IPS-20b (cell line): Measurements from ENCODE around the gene TMEM30A.

Source experiments
- H3K27ac ChIP-seq: one replicate; pipeline ENCODE4 v1.5.1; 2013; ENCODE audit warnings: low read length
- H3K27me3 ChIP-seq: 2 replicates; pipeline ENCODE4 v1.6.1; 2013; ENCODE audit warnings: mild to moderate bottlenecking, low read length, inconsistent platforms; ENCODE audit not compliant: insufficient read depth
- H3K36me3 ChIP-seq: 2 replicates; pipeline ENCODE4 v1.6.1; 2013; ENCODE audit warnings: low read depth, mild to moderate bottlenecking, inconsistent platforms, low read length, moderate library complexity; ENCODE audit not compliant: insufficient read depth
- H3K4me1 ChIP-seq: 2 replicates; pipeline ENCODE4 v1.6.1; 2013; ENCODE audit warnings: mild to moderate bottlenecking, control low read depth, inconsistent platforms, low read length, moderate library complexity; ENCODE audit not compliant: insufficient read depth
- H3K4me3 ChIP-seq: 2 replicates; pipeline ENCODE4 v1.5.1; 2013; ENCODE audit warnings: mild to moderate bottlenecking, low read length, inconsistent platforms
- H3K9ac ChIP-seq: 2 replicates; pipeline ENCODE4 v1.6.1; 2013; ENCODE audit warnings: low read depth, mild to moderate bottlenecking, inconsistent platforms, low read length, moderate library complexity
- H3K9me3 ChIP-seq: 2 replicates; pipeline ENCODE4 v1.6.1; 2013; ENCODE audit warnings: mild to moderate bottlenecking, low read depth, low read length, inconsistent platforms; ENCODE audit not compliant: insufficient read depth

TMEM30A gene

DNA sequence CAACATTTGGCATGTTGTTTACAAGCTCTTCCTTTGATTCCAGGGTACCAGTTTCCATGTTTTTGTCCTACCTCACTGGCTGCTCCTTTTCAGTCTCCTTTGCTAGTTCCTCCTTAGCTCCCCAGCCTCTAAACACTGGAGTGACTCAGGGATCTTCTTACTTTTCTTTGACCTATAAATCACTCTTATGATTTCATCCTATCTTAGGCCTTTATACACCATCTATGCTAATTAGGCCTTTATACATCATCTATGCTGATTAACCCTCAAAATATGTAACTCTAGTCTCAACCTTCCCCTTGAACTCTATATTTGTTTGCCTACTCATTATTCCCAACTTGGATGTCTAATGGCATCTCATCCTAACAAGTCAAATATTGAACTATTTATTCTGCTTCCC lies 9.5 kb downstream of the TMEM30A start:
- H3K27me3 ChIP-seq: no peaks in the 10 kb centered on the region
- H3K4me1 ChIP-seq: peaks cover 34% of the 10 kb centered on the region
- no peak overlapping the region for H3K27ac ChIP-seq
- H3K9ac ChIP-seq: no peak overlapping the region
- peaks cover 11% of the 10 kb centered on the region for H3K9me3 ChIP-seq
- peaks cover 24% of the 10 kb centered on the region for H3K36me3 ChIP-seq
- no peak overlapping the region for H3K4me3 ChIP-seq

DNA sequence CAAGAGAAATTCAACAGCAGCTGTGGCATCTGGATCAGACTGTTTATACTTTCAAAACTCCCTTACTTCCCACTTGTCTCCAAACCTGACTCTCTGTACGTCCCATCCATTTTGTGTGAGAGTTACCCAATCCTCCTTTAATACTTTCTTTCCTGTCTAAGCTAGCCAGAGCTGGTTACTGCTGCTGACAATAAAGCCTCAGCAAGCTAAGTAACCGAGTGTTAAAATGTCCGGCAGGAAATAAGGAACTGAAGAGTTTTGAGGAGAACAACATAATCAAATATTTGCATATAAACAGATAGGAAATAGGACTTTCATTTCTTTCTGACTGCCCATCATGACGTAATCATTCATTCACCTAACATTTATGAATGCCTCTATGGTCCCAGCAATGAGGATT lies 11.6 kb downstream of the TMEM30A start:
- Histone ChIP-seq H3K27me3 (no peaks in the 10 kb centered on the region), H3K4me1 (peaks cover 30% of the 10 kb centered on the region), H3K36me3 (peaks cover 25% of the 10 kb centered on the region), H3K4me3 (no peak overlapping the region), H3K9me3 (peaks cover 11% of the 10 kb centered on the region), H3K9ac (no peak overlapping the region), H3K27ac (peak overlapping the region; percentile 27)

DNA sequence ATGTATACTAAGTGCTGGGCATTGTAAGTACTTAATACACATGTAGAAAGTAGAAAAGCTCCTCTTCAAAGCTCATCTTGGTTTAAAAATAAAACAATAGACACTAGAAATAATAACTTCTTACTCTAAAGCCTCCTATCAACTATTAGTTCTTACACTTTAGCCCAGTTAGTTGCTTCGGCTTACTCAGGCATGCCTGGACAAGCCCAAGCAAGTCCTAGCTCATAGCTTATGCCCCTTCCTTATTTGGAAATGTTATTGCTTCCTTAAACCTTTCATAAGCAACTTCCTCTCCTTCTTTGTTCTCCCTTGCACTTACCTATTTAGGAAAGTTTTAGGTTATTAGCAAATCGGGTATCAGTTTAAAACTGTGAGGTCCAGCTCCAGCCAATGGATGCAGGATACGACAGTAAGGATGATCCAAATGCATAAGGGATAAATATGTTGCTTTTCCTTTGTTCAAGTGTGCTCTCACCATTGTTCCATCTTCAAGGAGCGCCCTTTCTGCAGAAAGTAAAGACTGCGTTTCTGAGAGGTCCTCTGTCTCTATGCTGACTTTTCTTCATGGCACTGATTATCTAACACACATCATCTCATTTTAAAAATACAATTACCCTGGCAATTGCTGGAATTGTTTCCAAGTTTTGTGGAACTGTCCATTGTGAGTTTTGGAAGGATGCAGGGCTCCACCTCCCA lies 12.3 kb downstream of the TMEM30A start:
- Histone ChIP-seq H3K4me3 (no peak overlapping the region), H3K36me3 (peaks cover 25% of the 10 kb centered on the region), H3K27ac (peak overlapping the region; percentile 27), H3K9me3 (peaks cover 11% of the 10 kb centered on the region), H3K27me3 (no peaks in the 10 kb centered on the region), H3K4me1 (peaks cover 37% of the 10 kb centered on the region), H3K9ac (peak overlapping the region; percentile 31; the same call in 1 of the 2 replicates)

DNA sequence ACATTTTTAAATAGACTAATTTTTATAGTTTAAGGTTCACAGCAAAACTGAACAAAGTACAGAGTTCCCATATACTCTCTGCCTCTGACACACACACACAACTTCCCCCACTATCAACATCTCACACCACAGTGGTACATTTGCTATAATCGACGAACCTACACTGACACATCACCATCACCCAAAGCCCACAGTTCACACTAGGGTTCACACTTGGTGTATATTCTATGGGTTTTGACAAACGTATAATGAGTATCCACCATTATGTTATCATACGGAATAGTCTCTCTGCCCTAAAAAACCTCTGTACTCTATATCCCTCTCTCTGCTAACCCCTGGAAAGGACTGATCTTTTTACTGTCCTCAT lies 15.6 kb downstream of the TMEM30A start:
- Histone ChIP-seq H3K9me3 (peaks cover 11% of the 10 kb centered on the region), H3K4me3 (no peak overlapping the region), H3K27me3 (no peaks in the 10 kb centered on the region), H3K9ac (no peak overlapping the region), H3K4me1 (peaks cover 31% of the 10 kb centered on the region), H3K36me3 (peaks cover 38% of the 10 kb centered on the region), H3K27ac (peak overlapping the region; percentile 59)

DNA sequence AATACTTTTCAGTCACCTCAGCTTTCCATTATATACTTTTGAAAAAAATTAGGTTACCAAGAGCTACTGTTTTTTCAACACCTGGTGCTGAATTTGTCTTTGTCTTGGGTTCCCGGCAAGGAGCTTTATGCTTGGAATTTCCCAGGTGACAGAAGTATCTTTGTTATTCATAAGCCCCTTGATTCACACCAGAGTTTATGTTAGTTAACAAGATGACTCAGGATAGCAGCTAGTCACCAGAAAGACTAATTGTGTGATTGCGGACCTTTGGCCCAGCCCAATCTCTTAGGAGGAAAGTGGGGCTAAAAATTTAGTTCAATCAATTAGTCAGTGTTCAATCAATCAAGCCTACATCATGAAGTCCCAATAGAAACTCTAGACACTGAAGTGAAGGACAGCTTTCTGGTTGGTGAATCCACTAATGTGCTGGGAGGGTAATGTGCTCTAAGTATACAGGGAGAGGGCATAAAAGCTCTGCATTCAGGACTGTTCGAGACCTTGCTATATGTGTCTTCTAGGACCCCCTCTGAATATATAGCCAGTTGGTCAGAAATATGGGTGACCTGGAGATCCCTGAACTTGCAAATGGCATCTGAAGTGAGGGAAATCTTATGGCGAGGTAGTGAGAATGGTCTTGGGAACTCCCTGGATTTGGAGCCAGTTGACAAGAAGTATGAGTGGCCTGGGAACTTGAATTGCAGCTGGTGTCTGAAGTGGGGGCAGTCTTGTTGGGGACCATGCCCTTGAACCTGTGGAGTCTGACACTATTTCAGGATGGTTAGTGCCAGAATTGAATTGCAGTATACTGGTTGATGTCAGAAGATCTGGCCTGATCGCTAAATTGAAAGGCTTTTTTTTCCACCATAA lies 16.2 kb downstream of the TMEM30A start:
- Histone ChIP-seq H3K9ac (peak overlapping the region; percentile 66), H3K27ac (peak overlapping the region; percentile 59), H3K4me3 (peak overlapping the region; percentile 56), H3K36me3 (peaks cover 39% of the 10 kb centered on the region), H3K4me1 (peaks cover 27% of the 10 kb centered on the region), H3K27me3 (no peaks in the 10 kb centered on the region), H3K9me3 (peaks cover 11% of the 10 kb centered on the region)

DNA sequence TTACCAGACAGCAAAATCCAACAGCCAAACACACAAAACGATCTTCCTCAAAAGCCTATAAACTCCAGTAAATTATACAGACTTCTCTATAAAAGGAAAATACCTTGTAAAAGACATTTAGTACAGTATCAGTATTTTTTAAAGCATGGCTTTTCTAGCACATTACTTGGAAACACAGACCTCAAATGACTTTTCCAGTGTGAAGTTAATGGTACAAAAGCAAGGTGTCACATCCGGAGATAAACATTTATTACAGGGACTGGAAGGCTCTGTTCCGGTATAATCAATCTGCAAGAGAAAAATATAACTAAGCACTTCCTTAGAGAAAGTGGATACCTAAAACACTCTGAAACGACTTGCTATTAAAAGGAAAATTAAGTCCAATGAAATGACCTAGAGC lies 17.1 kb downstream of the TMEM30A start:
- Histone ChIP-seq H3K9me3 (peaks cover 4% of the 10 kb centered on the region), H3K4me3 (peak overlapping the region; percentile 56), H3K36me3 (peaks cover 40% of the 10 kb centered on the region), H3K9ac (peak overlapping the region; percentile 66; the same call in 1 of the 2 replicates), H3K4me1 (peaks cover 22% of the 10 kb centered on the region), H3K27me3 (no peaks in the 10 kb centered on the region), H3K27ac (no peak overlapping the region)

DNA sequence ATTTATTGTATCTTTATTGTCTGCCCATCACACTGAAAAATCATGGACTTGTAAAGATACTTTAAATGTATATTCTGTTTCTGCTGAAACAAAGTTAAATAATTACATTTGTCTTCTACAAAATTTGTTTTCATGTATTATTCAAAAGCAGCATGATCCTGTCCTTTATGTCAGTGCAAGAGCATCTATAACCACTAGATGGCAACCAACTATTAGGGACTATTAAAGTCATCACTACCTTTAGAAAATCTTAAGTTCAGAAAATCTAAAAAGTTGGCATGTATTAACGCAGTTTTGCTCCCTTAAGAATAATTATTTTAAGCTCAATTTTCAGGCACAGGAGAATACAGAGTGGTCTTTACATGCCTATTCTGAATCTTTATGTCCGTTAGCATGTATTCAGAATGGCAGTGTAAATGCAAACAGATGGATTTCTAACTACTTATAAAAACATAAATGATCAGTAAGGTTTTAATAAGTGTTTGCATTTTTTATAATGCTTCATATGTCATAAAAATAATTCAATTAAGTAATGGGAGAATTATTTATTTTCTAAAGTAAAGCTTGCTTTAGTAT lies 17.8 kb downstream of the TMEM30A start:
- peaks cover 21% of the 10 kb centered on the region for H3K4me1 ChIP-seq
- no peaks in the 10 kb centered on the region for H3K27me3 ChIP-seq
- H3K27ac ChIP-seq: no peak overlapping the region
- H3K4me3 ChIP-seq: no peak overlapping the region
- H3K36me3 ChIP-seq: peaks cover 41% of the 10 kb centered on the region
- H3K9ac ChIP-seq: no peak overlapping the region
- no peaks in the 10 kb centered on the region for H3K9me3 ChIP-seq

DNA sequence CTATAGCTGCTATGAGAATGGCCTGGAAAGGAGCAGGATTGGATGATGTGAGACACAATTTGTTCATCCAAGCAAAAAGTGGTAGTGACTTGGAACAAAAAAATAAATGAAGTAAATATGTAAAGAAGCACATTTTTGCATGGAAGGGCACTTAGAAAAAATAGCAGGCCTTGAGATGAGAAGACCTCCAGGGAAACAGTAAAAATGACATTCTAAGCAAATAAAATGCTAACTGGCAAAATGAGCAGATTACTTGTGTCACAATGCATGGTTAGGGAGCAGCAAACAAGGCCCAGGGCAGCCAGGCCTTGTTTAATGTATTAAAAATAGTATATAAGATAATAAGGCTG lies 21.2 kb downstream of the TMEM30A start:
- Histone ChIP-seq H3K36me3 (peaks cover 65% of the 10 kb centered on the region), H3K9ac (no peak overlapping the region), H3K27me3 (no peaks in the 10 kb centered on the region), H3K9me3 (no peaks in the 10 kb centered on the region), H3K4me3 (no peak overlapping the region), H3K27ac (no peak overlapping the region), H3K4me1 (peaks cover 16% of the 10 kb centered on the region)

DNA sequence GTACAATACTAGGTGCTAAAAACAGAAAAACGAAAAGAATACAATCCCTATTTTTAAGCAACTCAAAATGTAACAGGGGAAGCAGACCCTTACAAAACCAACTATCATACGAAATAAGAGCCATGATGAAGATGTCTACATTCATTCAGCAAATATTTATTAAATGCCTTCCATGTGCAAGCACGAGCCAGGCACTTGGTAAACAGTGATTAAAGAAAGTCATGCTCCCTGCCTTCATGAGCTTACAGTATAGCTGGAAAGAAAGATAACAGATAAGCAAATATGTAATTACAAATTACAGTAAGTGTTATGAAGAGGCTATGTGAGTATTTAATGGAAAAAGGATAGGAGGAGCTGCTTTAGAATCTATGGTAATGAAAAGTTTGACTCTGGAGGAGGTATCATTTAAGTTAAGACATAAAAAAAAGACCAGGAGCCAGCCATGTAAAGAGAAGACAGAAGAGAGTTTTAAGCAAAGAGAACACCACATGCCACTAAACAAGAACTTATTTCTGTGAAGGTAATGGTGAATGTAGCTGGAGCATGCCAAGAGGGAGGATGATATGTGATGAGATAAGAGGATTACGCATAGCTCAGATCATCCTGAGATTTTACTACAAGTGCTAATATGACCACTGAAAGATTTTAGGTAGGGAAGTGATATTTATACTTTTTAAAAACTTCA lies 21.7 kb downstream of the TMEM30A start:
- H3K36me3 ChIP-seq: peaks cover 68% of the 10 kb centered on the region

DNA sequence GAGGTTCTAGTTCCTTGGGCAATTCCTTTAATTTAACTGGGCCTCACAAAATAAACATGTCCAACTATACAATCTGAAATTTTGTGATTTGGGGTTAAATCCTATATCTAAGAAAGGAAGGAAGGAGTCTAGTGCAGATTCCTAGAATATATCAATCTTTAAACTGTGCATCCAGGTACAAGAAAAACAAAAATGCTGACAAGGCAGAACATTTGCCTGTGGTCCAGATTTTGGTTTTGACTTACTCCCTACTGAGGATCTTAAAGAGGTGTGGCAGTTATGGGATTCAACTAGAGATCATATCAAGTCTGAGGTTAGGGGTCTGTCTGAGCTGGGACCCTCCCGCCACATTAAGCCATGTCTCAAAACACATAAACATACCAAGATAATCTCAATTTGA lies 23.3 kb downstream of the TMEM30A start:
- Histone ChIP-seq H3K9ac (no peak overlapping the region), H3K4me1 (no peaks in the 10 kb centered on the region), H3K4me3 (no peak overlapping the region), H3K36me3 (peaks cover 75% of the 10 kb centered on the region), H3K27me3 (no peaks in the 10 kb centered on the region), H3K27ac (no peak overlapping the region), H3K9me3 (no peaks in the 10 kb centered on the region)

More for the DNA sequence above, 21.7 kb downstream of the TMEM30A start:
- Histone ChIP-seq H3K27me3 (no peaks in the 10 kb centered on the region), H3K4me1 (peaks cover 10% of the 10 kb centered on the region), H3K4me3 (no peak overlapping the region), H3K27ac (no peak overlapping the region), H3K9me3 (no peaks in the 10 kb centered on the region), H3K9ac (no peak overlapping the region)

DNA sequence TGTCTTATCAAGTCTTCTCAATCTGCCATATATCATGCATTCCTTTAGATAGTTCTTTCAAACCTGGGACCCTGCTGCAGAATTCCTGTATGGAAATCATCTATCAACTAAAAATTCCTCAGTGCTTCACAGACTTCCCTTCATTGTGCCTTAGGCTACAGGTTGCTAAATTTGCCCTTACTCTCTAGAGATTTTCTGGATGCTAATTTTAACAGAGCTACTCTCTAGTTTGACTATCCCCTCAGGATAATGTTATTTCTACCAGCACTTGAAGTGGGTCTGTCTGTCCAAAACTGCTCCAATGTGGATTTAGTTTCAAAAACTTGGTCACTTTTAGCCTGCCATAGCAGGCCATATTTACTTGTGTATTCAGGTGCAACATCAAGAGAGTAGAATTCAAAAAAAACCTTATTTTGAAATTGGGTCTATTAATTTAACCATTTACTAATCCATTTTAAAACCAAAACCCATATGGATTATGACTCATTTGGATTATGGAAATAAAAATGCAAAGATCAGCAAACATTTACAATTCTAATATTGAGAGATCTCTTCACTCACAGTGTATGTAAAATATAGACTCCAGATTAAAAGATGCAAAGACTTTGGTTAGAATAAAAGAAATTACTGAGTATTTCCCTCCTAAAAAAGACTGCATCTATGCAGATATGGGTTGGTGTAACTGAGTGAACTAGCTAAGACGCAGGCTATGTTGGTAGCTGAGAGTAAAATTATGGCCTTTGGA lies 27.1 kb downstream of the TMEM30A start:
- Histone ChIP-seq H3K36me3 (peaks cover 67% of the 10 kb centered on the region), H3K27ac (no peak overlapping the region), H3K9ac (no peak overlapping the region), H3K27me3 (no peaks in the 10 kb centered on the region), H3K4me3 (no peak overlapping the region), H3K4me1 (no peaks in the 10 kb centered on the region), H3K9me3 (no peaks in the 10 kb centered on the region)
